Endothelial cell of umbilical vein (primary cell): ENCODE data around the gene TNIK. TPM values are rescaled to one million over a fixed set of nuclear protein-coding genes. Genes with fewer than 3 reads are reported as not detected.

Source experiments
- BruUV-seq: library from RNA; stranded (reverse); fragments of 400-500 nt; replicated peaks from 2 replicates; lab custom pipeline; 2021; lab: Mats Ljungman, UMichigan
- CTCF ChIA-PET: fragments of 300-600, 350-600 bp; sonication (Branson Sonifier 250); formaldehyde crosslinking; loops from one replicate; lab custom pipeline; 2021; ENCODE audit warnings: antibody characterized with exemption, inconsistent platforms; lab: Charles Lee
- POLR2A ChIA-PET: fragments of 300-600, 350-600 bp; sonication (Branson Sonifier 250); formaldehyde crosslinking; loops from one replicate; lab custom pipeline; 2021; ENCODE audit warnings: antibody characterized with exemption, inconsistent platforms; lab: Charles Lee
- DNase-seq: peaks from one replicate; pipeline ENCODE4 v3.0.0-alpha.2; 2011; ENCODE audit warnings: low read depth, low spot score
- FAIRE-seq: peaks from 2 replicates; lab custom pipeline; 2011; peaks lifted over from hg19 to GRCh38; lab: Jason Lieb, UNC
- H2AFZ ChIP-seq: 2 replicates; pipeline ENCODE4 v1.6.0; 2012; ENCODE audit warnings: low read depth, low read length, control low read depth, inconsistent platforms
- H3K27ac ChIP-seq: 2 replicates; pipeline ENCODE4 v1.5.1; 2011; ENCODE audit warnings: low read depth, mild to moderate bottlenecking, control low read depth, low read length, moderate library complexity; ENCODE audit not compliant: insufficient read depth
- H3K27me3 ChIP-seq, 2 experiments: 2 replicates each; pipeline versions ENCODE4 v1.6.0 to v1.6.1; 2011; ENCODE audit warnings: low read length in 2 of 2, mixed read lengths in 1 of 2; ENCODE audit not compliant: control insufficient read depth in 2 of 2, insufficient read depth in 2 of 2
- H3K36me3 ChIP-seq, 2 experiments: 2 replicates in 1 of 2; 3 replicates in 1 of 2; pipeline ENCODE4 v1.5.1; 2011; ENCODE audit warnings: low read length in 2 of 2, mild to moderate bottlenecking in 1 of 2, moderate library complexity in 1 of 2; ENCODE audit not compliant: control insufficient read depth in 2 of 2, insufficient read depth in 2 of 2; ENCODE audit errors: extremely low read depth in 1 of 2
- H3K4me1 ChIP-seq: 3 replicates; pipeline ENCODE4 v1.5.1; 2011; ENCODE audit warnings: mild to moderate bottlenecking, low read length; ENCODE audit not compliant: control insufficient read depth, insufficient read depth; ENCODE audit errors: extremely low read depth
- H3K4me2 ChIP-seq: 2 replicates; pipeline ENCODE4 v1.6.1; 2011; ENCODE audit warnings: low read length, control low read depth, mixed read lengths; ENCODE audit not compliant: insufficient read depth
- H3K4me3 ChIP-seq, 3 experiments: fragments of 200-600 bp in 1 of 3; sonication (generic), shearing (Covaris generic) in 1 of 3; replicated peaks in 1 of 3; 2 replicates each; pipeline ENCODE4 v1.5.1; 2011 to 2016; ENCODE audit warnings: control low read depth in 3 of 3, low read length in 3 of 3, mild to moderate bottlenecking in 2 of 3, inconsistent platforms in 1 of 3, low read depth in 1 of 3, moderate library complexity in 1 of 3; ENCODE audit not compliant: insufficient read depth in 1 of 3
- H3K79me2 ChIP-seq: 2 replicates; pipeline ENCODE4 v1.6.0; 2012; ENCODE audit warnings: low read length, inconsistent platforms; ENCODE audit not compliant: control insufficient read depth, insufficient read depth
- H3K9ac ChIP-seq: replicated peaks from 2 replicates; pipeline ENCODE3; 2011; ENCODE audit warnings: low read length, control low read depth; ENCODE audit not compliant: insufficient read depth; ENCODE audit errors: extremely low read depth
- H3K9me1 ChIP-seq: replicated peaks from 3 replicates; pipeline ENCODE4 v1.6.0; 2011; ENCODE audit warnings: mild to moderate bottlenecking, low read length; ENCODE audit not compliant: control insufficient read depth, insufficient read depth; ENCODE audit errors: extremely low read depth
- H3K9me3 ChIP-seq: replicated peaks from 2 replicates; pipeline ENCODE4 v1.5.1; 2012; ENCODE audit warnings: low read length, inconsistent platforms; ENCODE audit not compliant: control insufficient read depth, insufficient read depth
- H4K20me1 ChIP-seq: replicated peaks from 2 replicates; pipeline ENCODE3; 2011; ENCODE audit warnings: mild to moderate bottlenecking, low read length; ENCODE audit not compliant: control insufficient read depth, insufficient read depth; ENCODE audit errors: extremely low read depth
- CTCF ChIP-seq, 2 donors: IDR thresholded peaks; 1 replicate in 1 of 2; 2 replicates in 1 of 2; pipeline ENCODE4 v1.5.1; 2011; ENCODE audit warnings: low read length in 2 of 2, mild to moderate bottlenecking in 2 of 2, moderate library complexity in 2 of 2, control low read depth in 1 of 2, inconsistent platforms in 1 of 2, low read depth in 1 of 2; ENCODE audit not compliant: insufficient read depth in 1 of 2; ENCODE audit errors: extremely low read depth in 1 of 2
- EZH2 ChIP-seq: IDR thresholded peaks from 2 replicates; pipeline ENCODE4 v1.6.1; 2012; ENCODE audit warnings: borderline replicate concordance, low read depth, mild to moderate bottlenecking, moderate library complexity, low read length, inconsistent platforms; ENCODE audit not compliant: severe bottlenecking
- FOS ChIP-seq: IDR thresholded peaks from 2 replicates; pipeline ENCODE4 v1.6.1; 2011; ENCODE audit warnings: mild to moderate bottlenecking, low read length, moderate library complexity, borderline replicate concordance; ENCODE audit not compliant: insufficient read depth
- GATA2 ChIP-seq: IDR thresholded peaks from 2 replicates; pipeline ENCODE4 v1.7.0; 2011; ENCODE audit warnings: low read depth, mild to moderate bottlenecking, moderate library complexity, mixed read lengths, low read length; ENCODE audit not compliant: insufficient read length, insufficient read depth
- JUN ChIP-seq: IDR thresholded peaks from 2 replicates; pipeline ENCODE4 v1.6.1; 2011; ENCODE audit warnings: borderline replicate concordance, low read depth; ENCODE audit not compliant: insufficient read length, insufficient read depth
- MAX ChIP-seq: IDR thresholded peaks from 2 replicates; pipeline ENCODE4 v1.6.1; 2011; ENCODE audit not compliant: insufficient read depth, insufficient read length
- MYC ChIP-seq: IDR thresholded peaks from one replicate; pipeline ENCODE4 v1.6.1; 2011; ENCODE audit warnings: mild to moderate bottlenecking, low read depth, low read length
- POLR2A ChIP-seq: IDR thresholded peaks from 2 replicates; pipeline ENCODE4 v1.6.1; 2012; ENCODE audit warnings: low read depth, mild to moderate bottlenecking, control low read depth, low read length
- POLR2AphosphoS5 ChIP-seq: IDR thresholded peaks from 2 replicates; pipeline ENCODE4 v1.6.1; 2012; ENCODE audit warnings: low read depth, mild to moderate bottlenecking, control low read depth, low read length, moderate library complexity; ENCODE audit not compliant: insufficient read depth
- dilution Hi-C: fragments of 300-500 bp; cut with MboI; formaldehyde crosslinking; loops from one replicate; pipeline ENCODE4 v1.15.0; 2019; ENCODE audit warnings: low sequenced_read_pairs; ENCODE audit not compliant: extremely low pct_ligation_motif_present
- intact Hi-C: fragments of 100-400 bp; cut with micrococcal nuclease; formaldehyde crosslinking; loops from one replicate; pipeline ENCODE4 v1.10.0; 2022
- polyA plus RNA-seq, 4 experiments: library from polyadenylated mRNA; depleted of rRNA in 3 of 4; stranded (reverse) in 3 of 4; unstranded in 1 of 4; fragments of >200 nt; gene quantifications; 2 replicates each; pipeline versions ENCODE4 v1.2.1 to v1.2.3, GENCODE V29; 2011 to 2012; ENCODE audit warnings: missing spikeins in 1 of 4
- total RNA-seq: library from RNA; stranded (reverse); gene quantifications from 2 replicates; pipeline ENCODE4 v1.2.3, GENCODE V29; 2021

Gene TNIK
- total and polyA plus RNA-seq, 2 donors (not counting 3 experiments of a cell fraction or from before 2014, with no cell fraction given), result 10.9 to 39.7 TPM

- H3K9me3 ChIP-seq, result no peaks in the 10 kb centered on the region
- H4K20me1 ChIP-seq, result no peaks in the 10 kb centered on the region
- H3K36me3 ChIP-seq, result no peaks in the 10 kb centered on the region
- no peaks in the 10 kb centered on the region for H3K79me2 ChIP-seq
- no peak overlapping the region for H3K27ac ChIP-seq
- H3K4me3 ChIP-seq, result no peak overlapping the region
- intact Hi-C loops (no loop called here), dilution Hi-C loops (no loop called here)
- DNase-seq (no peak), FAIRE-seq (no peak)
- no peak overlapping the region for H3K9ac ChIP-seq
- TF ChIP-seq GATA2, result no peak
- TF ChIP-seq POLR2A, result no peak
- TF ChIP-seq POLR2AphosphoS5, result no peak
- no peak for TF ChIP-seq FOS
- TF ChIP-seq MAX, result no peak
- TF ChIP-seq EZH2, result no peak
- TF ChIP-seq JUN, result no peak
- no peak for TF ChIP-seq MYC
- TF ChIP-seq CTCF (IDR thresholded peaks at IDR 0.05; ENCODE audit: extremely low read depth in 1 of 2, insufficient read depth in 1 of 2, low read depth in 1 of 2, low read length in 2 of 2), result peak in 1 of 2 donors; percentile 19
- CTCF ChIA-PET, result interaction anchor here (0.6 to 1.0 kb wide), 3 partner anchors 9 to 57 kb away, joined by 3 read pairs; partner anchors contain the start of gene SLC2A2
- H3K9me1 ChIP-seq, result no peaks in the 10 kb centered on the region
- no peak overlapping the region for H2AFZ ChIP-seq
- H3K27me3 ChIP-seq, result peaks cover 5 to 10% of the 10 kb centered on the region in 2 experiments
- POLR2A ChIA-PET, result no interaction called here
- no peak overlapping the region for H3K4me2 ChIP-seq
- BruUV-seq, result no TSS peak
- H3K4me1 ChIP-seq, result no peaks in the 10 kb centered on the region
Measured at GRCh38 chr3:171018156-171018935, 441.9 kb downstream of the TNIK start.
